Mesendoderm (in vitro differentiated cells): ENCODE measurements around the gene ARHGDIA.

Source experiments
- DNase-seq: peaks from one replicate; pipeline ENCODE4 v3.0.0; 2013
- H2AK5ac ChIP-seq: 2 replicates; pipeline ENCODE4 v1.6.1; 2013; ENCODE audit warnings: low read length, inconsistent platforms
- H2BK120ac ChIP-seq: 2 replicates; pipeline ENCODE4 v1.6.1; 2013; ENCODE audit warnings: low read depth, mild to moderate bottlenecking, low read length, moderate library complexity, mixed read lengths
- H2BK15ac ChIP-seq: replicated peaks from 2 replicates; pipeline ENCODE4 v1.6.1; 2013; ENCODE audit warnings: low read depth, mild to moderate bottlenecking, moderate library complexity
- H2BK5ac ChIP-seq: 2 replicates; pipeline ENCODE4 v1.6.1; 2013; ENCODE audit warnings: low read length, inconsistent platforms
- H3K18ac ChIP-seq: 2 replicates; pipeline ENCODE4 v1.6.1; 2013; ENCODE audit warnings: mild to moderate bottlenecking, low read length, mixed read lengths
- H3K23ac ChIP-seq: one replicate; pipeline ENCODE4 v1.6.1; 2013; ENCODE audit warnings: low read length
- H3K27ac ChIP-seq: 2 replicates; pipeline ENCODE4 v1.5.1; 2013; ENCODE audit warnings: low read depth, mild to moderate bottlenecking, inconsistent platforms, low read length, moderate library complexity
- H3K27me3 ChIP-seq: 2 replicates; pipeline ENCODE4 v1.6.1; 2013; ENCODE audit warnings: low read length, control low read depth, mild to moderate bottlenecking, inconsistent platforms; ENCODE audit not compliant: insufficient read depth, poor library complexity
- H3K36me3 ChIP-seq: 2 replicates; pipeline ENCODE4 v1.6.1; 2013; ENCODE audit warnings: low read length, inconsistent platforms; ENCODE audit not compliant: control insufficient read depth, insufficient read depth
- H3K4ac ChIP-seq: one replicate; pipeline ENCODE4 v1.6.1; 2013; ENCODE audit warnings: low read depth, mild to moderate bottlenecking, low read length, moderate library complexity
- H3K4me1 ChIP-seq: 2 replicates; pipeline ENCODE4 v1.6.1; 2013; ENCODE audit warnings: low read depth, low read length, inconsistent platforms; ENCODE audit not compliant: control insufficient read depth
- H3K4me2 ChIP-seq: 2 replicates; pipeline ENCODE4 v1.6.1; 2013; ENCODE audit warnings: low read length
- H3K4me3 ChIP-seq: 2 replicates; pipeline ENCODE4 v1.5.1; 2013; ENCODE audit warnings: mild to moderate bottlenecking, low read length
- H3K56ac ChIP-seq: one replicate; pipeline ENCODE4 v1.6.1; 2013; ENCODE audit warnings: low read length
- H3K79me1 ChIP-seq: 2 replicates; pipeline ENCODE4 v1.6.1; 2013; ENCODE audit warnings: low read length, inconsistent platforms
- H3K79me2 ChIP-seq: 2 replicates; pipeline ENCODE4 v1.6.1; 2013; ENCODE audit warnings: mild to moderate bottlenecking, low read length; ENCODE audit not compliant: control insufficient read depth, insufficient read depth
- H3K9ac ChIP-seq: 2 replicates; pipeline ENCODE4 v1.6.1; 2013; ENCODE audit warnings: low read length, inconsistent platforms
- H4K5ac ChIP-seq: one replicate; pipeline ENCODE4 v1.6.1; 2013; ENCODE audit warnings: low read length
- H4K8ac ChIP-seq: one replicate; pipeline ENCODE4 v1.6.1; 2013; ENCODE audit warnings: low read depth, mild to moderate bottlenecking, control low read depth, low read length, moderate library complexity
- WGBS: extraction: QIAGEN DNeasy Blood & Tissue Kit; methylation state at CpG from one replicate; pipeline ENCODE4 v1.1.7; 2013; ENCODE audit warnings: low lambda C conversion rate, missing lambda C conversion rate; ENCODE audit not compliant: insufficient coverage; ENCODE audit errors: extremely low coverage; 5-methylcytosine and 5-hydroxymethylcytosine counted together

The ARHGDIA gene

DNA sequence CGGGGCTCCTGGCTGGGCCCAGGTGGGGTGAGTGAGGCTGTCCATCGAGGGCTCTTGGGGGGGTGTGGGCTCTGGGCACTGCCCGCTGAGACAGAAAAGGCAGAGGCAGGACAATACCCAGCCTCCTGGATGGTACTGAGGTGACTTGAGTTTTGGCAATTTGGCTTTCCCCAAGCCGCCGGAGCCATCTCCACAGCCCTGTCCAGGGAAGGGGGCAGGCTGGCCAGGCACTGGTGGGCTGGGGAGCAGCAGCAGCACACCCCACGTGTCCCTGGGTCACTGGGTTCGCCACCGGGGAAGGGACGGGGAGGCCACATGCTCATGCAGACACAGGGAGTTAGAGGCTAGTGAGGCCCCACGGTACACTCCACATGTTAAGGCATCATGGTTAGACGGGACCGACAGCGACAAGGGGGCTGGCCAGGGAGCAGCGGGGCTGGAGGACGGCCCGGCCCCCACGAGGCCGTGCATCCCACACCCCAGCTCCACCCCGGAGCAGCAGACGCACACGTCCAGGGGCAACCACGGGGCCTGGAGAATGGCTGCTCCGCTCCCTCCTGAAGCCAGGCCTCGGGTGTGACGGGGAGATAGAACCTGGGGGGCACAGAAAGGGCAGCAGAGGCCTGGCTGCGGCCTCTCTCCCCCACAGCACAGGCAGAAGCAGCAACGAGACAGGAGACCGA lies 3.0 kb downstream of the ARHGDIA start:
- H3K27me3 ChIP-seq: no peaks in the 10 kb centered on the region

DNA sequence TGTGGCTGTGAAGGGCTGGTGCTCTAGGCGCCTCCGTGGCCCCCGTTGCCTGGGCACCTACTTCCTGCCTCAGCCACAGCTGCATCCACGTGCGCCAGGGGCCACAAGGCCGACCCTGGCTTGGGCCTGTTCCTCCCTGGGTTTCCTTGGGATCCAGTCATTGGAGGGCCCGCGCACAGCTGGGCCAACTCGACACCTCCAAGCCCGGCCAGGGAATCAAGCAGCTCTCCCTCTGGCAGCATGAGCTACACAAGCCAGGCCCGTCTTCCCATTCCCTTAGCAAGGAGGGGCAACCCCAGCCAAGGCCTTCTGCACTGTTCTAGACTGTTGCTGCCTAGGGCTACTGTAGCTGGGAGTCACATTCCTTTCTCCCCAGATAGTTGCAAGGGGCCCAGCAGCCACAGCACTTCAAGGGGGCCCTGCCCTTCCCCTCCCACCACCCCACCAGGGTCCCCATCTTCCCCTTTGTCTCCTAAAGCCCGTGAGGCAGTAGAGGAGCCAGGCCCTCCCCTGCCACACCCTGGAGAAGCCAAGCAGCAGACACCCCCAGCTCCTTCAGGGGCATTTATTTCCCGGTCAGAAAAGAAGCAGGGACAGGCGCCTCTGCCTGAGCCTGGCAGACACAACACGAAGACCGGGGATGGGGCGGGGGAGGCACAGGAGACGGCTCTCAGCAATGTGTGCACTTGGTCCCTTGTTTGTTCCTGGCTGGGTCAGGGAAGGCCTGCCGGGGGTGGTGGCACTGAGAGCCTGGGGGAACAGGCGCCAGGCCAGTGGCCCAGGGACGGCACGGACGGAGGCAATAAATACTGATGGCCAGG lies 3.8 kb downstream of the ARHGDIA start:
- WGBS: no CpG with 5 or more reads among the region's 23 CpGs
- Histone ChIP-seq H4K5ac (no peak overlapping the region), H2BK120ac (no peak overlapping the region), H2BK5ac (no peak overlapping the region), H3K56ac (peak overlapping the region; percentile 57), H3K27ac (peak overlapping the region; percentile 5), H3K79me2 (peaks cover 11% of the 10 kb centered on the region), H2AK5ac (no peak overlapping the region), H3K79me1 (peaks cover 17% of the 10 kb centered on the region), H3K4ac (no peak overlapping the region), H3K4me2 (no peak overlapping the region), H3K27me3 (no peaks in the 10 kb centered on the region), H4K8ac (no peak overlapping the region), H3K36me3 (peaks cover 2% of the 10 kb centered on the region), H3K18ac (no peak overlapping the region), H3K9ac (peak overlapping the region; percentile 12), H3K4me3 (no peak overlapping the region), H2BK15ac (no peak overlapping the region), H3K23ac (no peak overlapping the region), H3K4me1 (no peaks in the 10 kb centered on the region)
- DNase-seq: peak; percentile 79

More for the DNA sequence above, 3.0 kb downstream of the ARHGDIA start:
- Histone ChIP-seq H3K56ac (peak overlapping the region; percentile 66), H3K27ac (peak overlapping the region; percentile 32), H3K36me3 (peaks cover 2% of the 10 kb centered on the region), H2BK120ac (no peak overlapping the region), H4K8ac (no peak overlapping the region), H3K4me1 (no peaks in the 10 kb centered on the region), H2AK5ac (no peak overlapping the region), H3K4me2 (no peak overlapping the region), H2BK15ac (no peak overlapping the region), H3K79me2 (peaks cover 11% of the 10 kb centered on the region), H4K5ac (no peak overlapping the region), H3K9ac (peak overlapping the region; percentile 12), H2BK5ac (no peak overlapping the region), H3K4me3 (no peak overlapping the region), H3K18ac (no peak overlapping the region), H3K79me1 (peaks cover 14% of the 10 kb centered on the region), H3K23ac (no peak overlapping the region), H3K4ac (no peak overlapping the region)
- no peak for DNase-seq
- WGBS: no CpG with 5 or more reads among the region's 28 CpGs

DNA sequence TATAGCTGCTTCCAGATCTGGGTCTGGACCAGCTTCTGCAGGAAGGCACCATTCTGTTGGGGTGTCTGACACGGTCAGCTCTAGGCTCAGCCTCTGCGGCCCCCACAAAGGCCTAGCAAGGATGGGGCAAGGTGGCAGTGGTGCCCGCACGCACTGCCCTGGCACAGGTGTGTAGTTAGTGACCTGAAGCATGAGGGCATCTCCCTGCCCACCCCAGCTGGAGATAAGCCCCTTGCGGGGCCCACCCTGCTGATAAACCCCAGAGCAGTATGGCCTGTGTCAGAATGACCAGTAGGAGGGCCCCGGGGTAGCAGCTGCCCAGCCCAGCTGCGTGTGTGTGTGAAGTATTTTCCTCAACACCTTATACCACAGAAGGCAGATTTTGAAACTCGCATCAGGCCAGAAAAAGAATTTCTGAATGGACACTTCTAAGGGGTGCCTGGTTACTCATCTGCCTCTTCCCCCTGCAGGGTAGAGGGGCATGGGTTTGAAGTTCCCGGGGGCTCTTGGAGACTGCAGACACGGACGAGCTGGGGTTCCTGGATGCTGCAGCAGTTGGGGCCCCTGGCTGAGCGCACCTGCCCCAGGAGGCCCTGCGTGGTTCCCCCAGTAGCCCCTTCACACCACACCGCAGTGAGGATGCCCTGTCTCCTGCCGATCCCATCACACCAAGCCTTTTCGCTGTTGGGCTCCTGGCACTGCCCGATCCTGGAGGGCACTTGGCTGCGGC lies 4.5 kb downstream of the ARHGDIA start:
- Histone ChIP-seq H3K27me3 (no peaks in the 10 kb centered on the region), H2AK5ac (no peak overlapping the region), H2BK15ac (no peak overlapping the region), H3K56ac (peak overlapping the region; percentile 6), H3K18ac (no peak overlapping the region), H2BK120ac (no peak overlapping the region), H3K23ac (no peak overlapping the region), H3K36me3 (peaks cover 2% of the 10 kb centered on the region), H4K5ac (no peak overlapping the region), H3K4me1 (no peaks in the 10 kb centered on the region), H3K4me3 (no peak overlapping the region), H3K9ac (no peak overlapping the region), H3K4ac (no peak overlapping the region), H2BK5ac (no peak overlapping the region), H3K79me1 (peaks cover 17% of the 10 kb centered on the region), H3K4me2 (no peak overlapping the region), H3K79me2 (peaks cover 13% of the 10 kb centered on the region), H3K27ac (no peak overlapping the region), H4K8ac (no peak overlapping the region)
- DNase-seq: no peak
- no CpG with 5 or more reads among the region's 18 CpGs for WGBS

DNA sequence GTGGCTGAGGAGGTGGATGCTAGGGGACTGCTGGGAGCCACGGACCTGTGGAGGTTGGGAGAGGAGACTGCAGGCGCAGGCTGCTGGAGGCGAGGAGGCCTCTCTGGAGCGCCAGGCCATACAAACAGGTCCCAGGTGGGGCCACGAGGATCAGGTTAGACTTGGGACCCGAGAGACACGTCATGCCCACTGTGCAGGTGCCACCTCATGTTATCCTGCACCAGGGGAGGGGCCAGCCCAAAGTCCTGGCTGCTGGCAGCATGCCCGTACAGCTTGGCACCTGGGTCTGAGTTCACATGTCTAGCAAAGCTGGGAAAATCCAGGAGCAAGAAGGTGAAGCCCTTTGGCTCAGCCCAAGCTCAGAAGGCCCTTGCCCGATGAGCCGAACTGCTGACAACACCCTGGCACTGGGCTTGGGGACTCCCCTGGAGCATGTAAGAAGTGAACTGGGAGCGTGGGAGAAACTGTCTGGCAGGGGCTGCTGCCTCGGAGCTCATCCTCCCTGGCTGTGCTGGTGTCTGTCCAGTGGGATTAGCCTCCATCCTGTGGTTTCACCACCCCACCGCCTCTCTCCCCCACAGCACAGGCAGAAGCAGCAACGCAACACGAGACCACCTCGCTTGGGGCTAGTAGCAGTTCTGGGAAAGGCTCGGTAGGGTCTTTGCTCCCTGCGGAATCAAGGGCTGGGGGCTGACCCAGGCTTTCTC lies 5.3 kb downstream of the ARHGDIA start:
- Histone ChIP-seq H4K5ac (no peak overlapping the region), H3K27me3 (no peaks in the 10 kb centered on the region), H3K18ac (no peak overlapping the region), H2AK5ac (no peak overlapping the region), H4K8ac (no peak overlapping the region), H3K79me1 (peaks cover 19% of the 10 kb centered on the region), H3K4me3 (no peak overlapping the region), H3K56ac (no peak overlapping the region), H2BK15ac (no peak overlapping the region), H2BK5ac (no peak overlapping the region), H3K4me2 (no peak overlapping the region), H3K4me1 (no peaks in the 10 kb centered on the region), H2BK120ac (no peak overlapping the region), H3K4ac (no peak overlapping the region), H3K36me3 (peaks cover 2% of the 10 kb centered on the region), H3K9ac (no peak overlapping the region), H3K79me2 (peaks cover 15% of the 10 kb centered on the region), H3K27ac (no peak overlapping the region), H3K23ac (no peak overlapping the region)
- WGBS: no CpG with 5 or more reads among the region's 18 CpGs
- DNase-seq: no peak

DNA sequence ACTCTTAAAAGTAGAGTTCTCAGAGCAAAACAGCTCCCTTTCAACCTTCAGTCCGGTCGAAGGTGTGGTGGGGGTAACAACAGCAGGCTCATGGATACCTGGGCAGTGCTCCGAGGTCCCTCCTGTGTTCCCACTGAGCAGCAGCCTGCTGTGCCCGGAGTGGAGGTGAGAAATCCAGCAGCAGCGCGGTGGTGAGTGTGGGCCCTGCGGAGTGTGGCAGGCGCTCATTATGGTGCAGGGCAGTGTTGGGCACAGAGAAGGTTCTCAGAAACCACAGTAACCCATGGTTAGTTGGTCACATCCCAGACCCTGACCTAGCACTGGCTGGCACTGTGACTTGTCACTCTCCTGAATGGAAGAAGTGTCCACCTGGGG lies 5.8 kb downstream of the ARHGDIA start:
- no CpG with 5 or more reads among the region's 8 CpGs for WGBS
- H4K8ac ChIP-seq: no peak overlapping the region

More for the DNA sequence above, 5.8 kb downstream of the ARHGDIA start:
- Histone ChIP-seq H3K36me3 (peaks cover 2% of the 10 kb centered on the region), H2AK5ac (no peak overlapping the region), H3K18ac (no peak overlapping the region), H2BK15ac (no peak overlapping the region), H2BK5ac (no peak overlapping the region), H2BK120ac (no peak overlapping the region), H3K79me2 (peaks cover 13% of the 10 kb centered on the region), H3K9ac (no peak overlapping the region), H3K27ac (no peak overlapping the region), H3K4ac (no peak overlapping the region), H4K5ac (no peak overlapping the region), H3K23ac (no peak overlapping the region), H3K4me2 (no peak overlapping the region), H3K4me1 (no peaks in the 10 kb centered on the region), H3K56ac (no peak overlapping the region), H3K4me3 (no peak overlapping the region), H3K79me1 (peaks cover 17% of the 10 kb centered on the region), H3K27me3 (no peaks in the 10 kb centered on the region)
- DNase-seq: no peak
